HG03045 (cell line): ENCODE results near the gene PEDS1.
"Not testable (repeated sequence)": the region's sequence is repeated elsewhere in the genome, so short reads cannot be mapped to it uniquely, and the experiment has no call there.

ENCODE experiments used
- ATAC-seq: cut with Tn5 transposase; IDR thresholded peaks from one replicate; pipeline ENCODE4 v1.9.1; 2021; ENCODE audit warnings: mild to moderate bottlenecking, moderate library complexity; ENCODE audit not compliant: unreplicated experiment

Gene PEDS1

DNA sequence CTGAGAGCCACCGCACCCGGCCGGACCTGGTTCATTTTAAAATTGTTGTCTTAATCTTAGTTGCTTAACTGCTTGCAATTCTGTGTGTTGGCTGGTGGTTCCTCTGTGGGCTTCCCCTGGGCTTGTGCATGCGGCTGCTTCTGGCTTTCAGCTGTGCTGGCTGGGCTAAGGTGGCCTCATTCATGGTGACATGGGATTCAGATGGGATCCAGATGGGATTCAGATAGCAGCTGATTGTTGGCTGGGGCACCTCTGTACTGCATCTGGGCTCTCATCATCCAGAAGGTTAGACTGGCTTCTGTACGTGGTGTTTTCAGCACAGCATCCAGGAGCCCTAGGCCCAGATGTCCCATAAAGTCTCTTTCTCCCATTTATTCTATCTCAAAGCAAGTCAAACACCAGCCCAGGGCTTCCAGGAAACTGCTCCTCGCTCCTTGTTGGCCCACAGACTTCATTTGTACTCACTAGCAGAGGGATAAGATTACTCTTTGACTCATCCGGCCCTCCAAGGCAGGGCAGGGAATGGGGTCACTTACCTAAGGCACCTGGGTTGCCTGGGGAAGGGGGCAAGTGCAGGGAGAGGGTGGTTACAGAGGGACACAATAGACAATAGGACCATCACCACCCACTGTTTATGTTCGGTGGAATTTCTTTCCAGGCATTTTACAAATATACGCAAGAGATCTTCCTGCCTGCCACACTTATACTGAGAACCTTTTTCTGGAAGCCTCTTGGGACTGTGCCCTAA lies 10.2 kb upstream of the PEDS1 start:
- ATAC-seq: no peak

DNA sequence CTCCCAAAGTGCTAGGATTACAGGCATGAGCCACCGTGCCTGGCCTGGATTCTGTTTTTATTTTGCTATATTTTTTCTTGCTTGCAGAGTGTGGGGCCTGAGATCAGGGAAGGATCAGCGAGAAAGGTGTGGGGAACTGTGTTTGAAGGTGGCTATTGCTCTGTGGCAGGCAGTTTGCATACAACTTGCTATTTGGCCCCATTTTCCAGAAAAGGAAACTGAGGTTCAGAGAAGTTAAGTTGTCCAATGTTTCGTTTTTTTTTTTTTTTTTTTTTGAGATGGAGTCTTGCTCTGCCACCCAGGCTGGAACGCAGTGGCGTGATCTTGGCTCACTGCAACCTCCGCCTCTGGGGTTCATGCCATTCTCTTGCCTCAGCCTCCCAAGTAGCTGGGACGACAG lies 8.0 kb upstream of the PEDS1 start:
- ATAC-seq: not testable (repeated sequence)

DNA sequence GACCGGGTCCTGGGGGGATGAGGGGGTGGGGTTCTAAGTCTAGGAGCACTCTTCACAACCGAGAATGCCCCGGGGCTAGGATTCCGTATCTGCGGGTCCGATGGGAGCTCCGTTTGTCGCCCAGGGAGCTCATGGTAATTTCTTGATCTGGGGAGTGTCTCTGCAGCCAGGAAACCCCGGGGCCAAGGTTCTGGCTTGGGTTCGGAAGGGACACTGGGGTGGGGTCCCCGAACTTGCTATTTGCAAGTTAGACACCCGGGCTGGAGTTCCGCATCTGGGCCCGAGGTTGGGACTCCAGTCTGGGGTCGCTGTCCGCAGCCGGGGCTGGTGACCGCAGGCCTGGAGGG lies 397 bp downstream of the PEDS1 start:
- ATAC-seq: no peak

DNA sequence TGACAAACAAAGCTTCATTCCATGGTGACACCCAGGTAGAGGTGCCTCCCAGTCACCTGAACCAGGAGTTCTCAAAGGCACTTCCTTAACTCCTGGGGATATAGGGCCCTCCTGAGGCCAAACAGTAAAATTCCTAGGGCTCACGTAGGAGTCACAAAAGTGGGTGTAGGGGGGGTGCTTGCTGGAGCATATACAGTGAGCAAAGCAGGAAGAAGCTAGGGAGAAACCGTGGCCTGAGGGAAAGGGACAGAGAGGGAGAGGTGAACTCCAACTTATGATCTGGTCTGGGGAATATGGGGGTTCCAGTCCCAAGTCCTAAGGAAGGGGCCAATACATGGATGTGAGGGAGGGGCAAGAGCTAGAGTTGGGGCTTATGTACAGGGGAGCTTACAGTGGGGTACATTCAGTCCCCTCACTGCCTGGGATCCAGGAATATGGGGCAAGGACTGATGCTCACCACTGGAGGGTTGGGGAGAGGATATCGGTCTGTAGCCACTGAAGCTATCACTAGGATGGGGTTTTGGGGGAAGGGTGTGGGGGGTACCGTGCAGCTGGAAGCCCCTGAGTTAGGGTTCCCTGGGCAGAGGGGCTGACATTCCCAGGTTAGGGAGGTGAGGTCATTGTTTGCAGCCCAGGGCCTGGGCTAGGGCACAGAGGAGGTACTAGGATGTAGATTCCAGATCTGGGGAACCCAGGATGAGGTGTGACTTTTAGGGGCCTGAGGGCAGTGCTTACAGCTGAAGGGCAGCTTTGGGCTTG lies 950 bp downstream of the PEDS1 start:
- no peak for ATAC-seq

DNA sequence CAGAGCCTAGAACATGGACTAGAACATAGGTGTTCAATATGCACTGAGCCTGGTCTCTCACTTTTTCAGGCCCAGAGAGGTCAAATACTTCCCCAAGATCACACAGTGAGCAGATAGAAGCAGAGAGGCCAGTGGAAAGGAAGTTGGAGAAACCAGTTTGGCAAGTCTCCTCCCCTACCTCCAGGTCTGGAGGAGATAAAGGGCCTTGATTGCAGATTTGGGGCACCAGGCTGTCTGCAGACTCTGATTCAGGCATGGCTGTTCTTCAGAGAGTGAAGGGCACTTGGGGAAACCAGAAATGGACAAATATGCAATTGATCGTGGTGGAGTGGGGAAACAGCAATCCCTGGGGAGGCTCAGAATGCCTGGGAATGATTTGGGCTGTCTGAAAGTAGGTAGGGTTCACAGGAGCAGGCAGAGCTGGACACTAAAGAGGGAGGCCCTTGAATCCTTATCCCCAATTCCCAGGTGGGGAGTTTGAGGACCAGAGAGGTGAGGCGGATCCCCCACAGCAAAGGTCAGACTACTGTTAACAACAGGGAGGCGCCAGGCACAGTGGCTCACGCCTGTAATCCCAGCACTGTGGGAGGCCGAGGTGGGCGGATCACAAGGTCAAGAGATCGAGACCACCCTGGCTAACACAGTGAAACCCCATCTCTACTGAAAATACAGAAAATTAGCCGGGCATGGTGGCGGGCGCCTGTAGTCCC lies 2.3 kb downstream of the PEDS1 start:
- no peak for ATAC-seq

DNA sequence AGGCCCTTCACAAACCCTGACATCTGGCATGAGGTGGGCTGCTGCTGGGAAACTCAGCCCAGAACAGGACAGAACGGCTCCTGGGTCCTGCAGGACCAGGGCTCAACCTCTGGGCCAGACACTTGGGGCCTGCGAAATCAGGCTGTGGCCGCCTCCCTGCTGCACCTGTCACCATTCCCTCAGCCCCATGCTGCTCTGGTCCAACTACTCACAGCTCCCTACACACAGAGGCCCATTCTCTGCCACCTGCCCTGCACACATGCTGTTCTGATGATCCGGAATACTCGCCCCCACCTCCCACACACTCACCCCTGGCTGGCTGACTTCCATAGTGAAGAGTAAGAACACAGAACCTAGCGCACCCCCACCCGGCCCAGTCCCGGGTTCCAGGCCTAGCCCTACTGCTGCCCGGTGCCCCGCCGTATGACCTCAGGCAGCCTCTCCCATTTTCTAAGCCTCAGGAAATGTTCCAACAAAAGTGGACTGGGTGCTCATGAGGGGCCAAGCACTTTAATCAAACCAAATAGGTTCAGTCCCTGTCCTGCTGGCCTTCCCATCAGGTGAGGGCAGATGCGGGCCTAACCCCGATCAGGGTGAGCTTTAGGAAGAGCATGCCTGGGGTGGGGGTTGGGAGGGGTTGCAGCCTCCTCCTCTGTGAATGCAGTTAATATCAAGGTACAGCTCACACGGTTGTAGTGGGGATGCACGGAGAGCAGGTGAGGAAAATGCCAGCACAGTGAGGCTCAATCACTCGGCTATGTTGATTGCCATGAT lies 3.9 kb downstream of the PEDS1 start:
- ATAC-seq: no peak

DNA sequence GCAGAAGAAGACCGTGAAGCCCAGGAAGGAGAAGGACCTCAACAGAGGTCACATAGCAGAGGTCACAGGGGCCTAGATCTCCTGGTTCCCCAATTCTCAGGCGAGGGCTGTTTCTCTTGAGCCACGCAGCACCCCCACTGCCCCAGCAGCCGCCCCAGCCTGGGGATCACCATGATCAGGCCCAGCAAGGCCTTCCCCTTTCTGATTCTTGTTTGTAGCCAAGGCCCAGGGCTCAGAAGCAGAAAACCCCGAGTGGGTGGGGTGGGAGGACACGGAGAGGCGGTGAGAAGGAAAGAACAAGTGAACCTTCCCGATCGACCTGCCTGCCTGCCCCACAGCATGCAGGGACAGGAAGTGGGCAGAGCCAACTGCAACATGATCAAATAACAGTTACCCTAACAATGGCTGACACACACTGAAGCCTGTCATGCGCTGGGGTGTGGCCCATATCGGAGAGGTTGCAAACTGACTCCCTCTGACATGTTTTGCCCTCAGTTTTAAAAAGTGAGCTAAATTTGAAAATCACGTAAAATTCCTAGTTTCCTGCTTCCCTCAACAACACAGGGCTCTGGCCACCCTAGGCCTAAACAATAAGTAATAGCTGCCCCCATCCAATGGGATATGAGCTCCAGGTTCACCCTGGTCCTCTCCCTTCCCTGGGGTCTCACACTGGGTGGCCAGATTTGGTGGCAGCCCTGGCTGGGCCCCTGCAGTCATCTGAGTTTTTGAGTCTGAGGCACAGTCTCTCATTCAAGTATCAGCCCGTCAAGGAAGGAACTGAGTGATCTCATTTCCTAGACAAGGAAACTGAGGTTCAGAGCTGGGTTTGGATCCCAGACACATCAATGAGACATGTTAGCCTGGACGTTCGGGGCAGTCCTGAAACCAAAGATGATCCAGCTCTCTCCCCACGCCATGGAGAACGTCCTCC lies 6.5 kb downstream of the PEDS1 start:
- peak; percentile 62 for ATAC-seq

DNA sequence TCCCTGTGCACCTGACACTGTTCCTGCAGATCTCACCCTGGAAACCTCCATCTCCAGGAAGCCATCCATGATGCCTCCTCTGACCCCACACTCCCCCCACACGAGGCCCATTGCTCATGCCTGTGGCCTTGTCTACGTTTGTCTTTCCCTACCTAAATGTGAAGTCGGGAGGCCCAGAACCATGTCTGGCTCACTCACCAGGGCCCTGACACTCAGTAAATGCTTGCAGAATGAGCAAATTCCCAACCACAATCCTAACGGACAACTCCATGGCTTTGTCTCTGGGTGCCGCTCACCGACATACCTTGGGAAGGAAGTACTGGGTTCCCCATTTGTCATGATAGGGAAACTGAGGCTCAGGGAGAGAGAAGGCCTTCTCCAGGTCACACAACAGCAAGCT lies 7.3 kb downstream of the PEDS1 start:
- no peak for ATAC-seq

DNA sequence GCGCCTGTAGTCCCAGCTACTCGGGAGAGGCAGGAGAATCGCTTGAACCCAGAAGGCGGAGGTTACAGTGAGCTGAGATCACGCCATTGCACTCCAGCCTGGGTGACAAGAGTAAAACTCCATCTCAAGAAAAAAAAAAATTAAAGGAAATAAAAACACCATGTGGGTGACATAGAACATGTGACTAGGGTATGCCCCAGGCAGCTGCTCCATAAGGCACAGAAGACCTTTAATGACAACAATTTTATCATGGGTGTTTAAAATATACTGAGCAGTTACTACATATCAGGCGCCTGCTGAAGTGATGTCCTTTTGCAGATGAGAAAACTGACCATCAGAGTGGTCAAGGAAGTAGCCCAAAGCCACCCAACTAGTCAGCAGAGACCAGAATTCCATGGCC lies 8.0 kb downstream of the PEDS1 start:
- no peak for ATAC-seq

DNA sequence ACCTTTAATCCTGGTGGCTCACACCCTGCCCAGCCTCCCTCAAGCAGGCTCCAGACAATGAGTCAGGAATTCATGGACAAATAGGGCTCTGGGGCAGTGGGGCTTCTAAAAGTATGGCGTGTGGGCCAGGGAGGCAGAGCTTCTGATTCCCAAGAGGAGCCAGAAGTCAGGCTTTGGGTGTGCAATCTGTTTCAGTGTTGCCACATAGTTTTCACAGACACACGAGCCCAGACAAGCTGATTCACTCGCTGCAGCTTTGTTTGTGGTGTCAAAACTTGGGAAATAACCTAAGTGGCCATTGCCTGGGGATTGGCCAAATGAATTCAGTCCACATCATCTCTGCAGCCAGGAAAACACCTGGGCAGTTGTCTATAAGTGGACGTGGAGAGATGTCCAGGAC lies 9.2 kb downstream of the PEDS1 start:
- ATAC-seq: no peak

DNA sequence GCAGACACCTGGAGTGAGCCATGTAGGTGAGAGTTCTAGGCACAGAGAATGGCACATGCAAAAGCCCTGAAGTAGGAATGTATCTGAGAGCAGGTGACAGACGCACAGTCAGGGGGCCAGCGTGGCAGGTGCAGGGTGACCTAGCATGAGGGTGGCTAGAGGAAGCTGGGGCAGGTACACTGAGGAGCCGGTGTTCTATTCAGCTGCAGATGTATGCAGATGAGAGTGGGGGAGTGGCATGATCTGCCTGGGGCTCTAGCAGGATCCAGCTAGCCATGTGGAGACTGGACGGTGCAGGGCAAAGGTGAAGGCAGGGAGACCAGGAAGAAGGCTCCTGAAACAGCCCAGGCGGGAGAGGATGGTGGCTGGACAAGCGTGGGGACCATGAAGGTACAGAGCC lies 10.7 kb downstream of the PEDS1 start:
- ATAC-seq: no peak

DNA sequence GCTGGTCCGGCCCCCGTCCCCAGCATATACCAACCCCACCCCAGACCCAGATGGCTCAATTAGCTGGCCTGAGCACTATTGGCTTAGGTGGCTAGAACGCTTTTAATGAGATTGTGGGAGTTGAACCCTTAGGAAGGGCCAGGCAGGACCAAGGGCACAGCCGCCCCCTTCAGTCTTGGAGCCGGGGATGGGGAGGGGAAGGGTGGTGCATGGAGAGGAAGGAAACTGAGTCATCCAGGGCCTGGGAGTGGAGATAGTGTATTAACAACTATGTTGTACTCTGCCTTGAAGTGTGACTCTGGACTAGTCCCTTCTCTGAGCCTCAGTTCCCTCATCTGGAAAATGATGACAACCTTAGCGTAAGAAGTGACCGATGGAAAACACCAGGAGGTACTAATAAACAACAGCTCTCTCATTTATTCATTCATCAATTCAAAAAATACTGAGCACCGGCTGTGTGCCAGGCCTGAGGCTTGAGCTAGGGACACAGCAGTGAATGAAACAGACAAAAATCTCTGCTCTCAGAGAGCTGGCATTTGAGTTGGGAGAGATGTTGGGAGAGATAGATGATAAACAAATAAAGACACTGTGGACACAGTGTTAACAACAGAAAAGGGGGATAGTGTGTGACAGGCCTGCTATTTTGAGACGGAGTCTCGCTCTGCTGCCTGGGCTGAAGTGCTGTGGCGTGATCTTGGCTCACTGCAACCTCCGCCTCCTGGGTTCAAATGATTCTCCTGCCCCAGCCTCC lies 11.5 kb downstream of the PEDS1 start:
- no peak for ATAC-seq

DNA sequence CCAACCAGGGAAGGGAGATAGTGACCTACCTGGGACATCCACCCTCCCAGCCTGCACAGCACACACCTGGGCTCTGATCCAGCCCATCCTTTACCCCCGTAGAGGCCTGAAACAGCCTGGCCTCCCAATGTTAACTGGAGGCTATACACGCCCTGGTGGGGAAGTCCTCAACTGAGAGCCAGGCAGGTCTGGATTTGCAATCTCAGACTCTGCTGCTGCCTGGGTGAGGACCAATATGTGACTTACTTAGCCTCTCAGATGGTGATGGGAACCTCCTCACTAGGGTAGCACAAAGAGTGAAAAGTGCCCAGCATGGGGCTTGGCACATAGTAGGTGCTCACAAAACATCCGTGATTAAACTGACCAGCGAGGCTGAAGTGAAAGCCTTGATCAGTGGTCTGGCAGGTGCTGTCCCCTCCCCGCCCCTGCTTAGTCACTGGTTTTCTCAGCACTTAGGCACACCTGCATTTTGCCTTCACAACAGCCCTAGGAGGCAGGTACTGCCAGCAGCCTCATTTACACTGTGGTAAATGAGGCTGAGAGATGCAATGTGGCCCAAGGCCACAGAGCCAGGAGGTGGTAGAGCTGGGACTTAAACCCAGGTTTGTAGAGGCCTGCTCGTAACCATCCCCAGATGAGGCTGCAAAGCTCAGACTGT lies 12.4 kb downstream of the PEDS1 start:
- no peak for ATAC-seq

DNA sequence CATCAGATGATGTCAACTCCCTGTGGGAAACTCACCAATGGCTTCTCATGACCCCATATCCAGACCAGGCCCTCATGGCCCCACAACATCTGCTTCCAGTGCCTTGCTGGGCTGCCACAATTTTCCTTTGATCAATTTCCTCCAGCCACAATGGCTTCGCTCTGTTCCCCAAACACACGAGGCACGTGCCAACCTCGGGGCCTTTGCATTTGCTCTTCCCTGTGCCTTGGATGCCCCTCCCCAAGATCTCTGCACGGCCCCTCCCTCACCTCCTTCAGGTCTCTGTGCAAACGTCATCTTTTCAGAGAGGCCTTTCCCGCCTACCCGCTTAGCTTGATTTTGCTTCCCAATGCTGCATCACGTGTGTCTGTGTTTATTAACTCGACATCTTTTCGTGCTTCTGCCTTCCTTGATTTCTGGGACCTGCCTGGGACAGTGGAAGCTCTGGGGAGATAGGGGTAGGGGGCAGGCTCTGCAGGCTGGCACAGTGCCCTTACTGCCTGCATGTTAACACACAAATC lies 13.1 kb downstream of the PEDS1 start:
- no peak for ATAC-seq

DNA sequence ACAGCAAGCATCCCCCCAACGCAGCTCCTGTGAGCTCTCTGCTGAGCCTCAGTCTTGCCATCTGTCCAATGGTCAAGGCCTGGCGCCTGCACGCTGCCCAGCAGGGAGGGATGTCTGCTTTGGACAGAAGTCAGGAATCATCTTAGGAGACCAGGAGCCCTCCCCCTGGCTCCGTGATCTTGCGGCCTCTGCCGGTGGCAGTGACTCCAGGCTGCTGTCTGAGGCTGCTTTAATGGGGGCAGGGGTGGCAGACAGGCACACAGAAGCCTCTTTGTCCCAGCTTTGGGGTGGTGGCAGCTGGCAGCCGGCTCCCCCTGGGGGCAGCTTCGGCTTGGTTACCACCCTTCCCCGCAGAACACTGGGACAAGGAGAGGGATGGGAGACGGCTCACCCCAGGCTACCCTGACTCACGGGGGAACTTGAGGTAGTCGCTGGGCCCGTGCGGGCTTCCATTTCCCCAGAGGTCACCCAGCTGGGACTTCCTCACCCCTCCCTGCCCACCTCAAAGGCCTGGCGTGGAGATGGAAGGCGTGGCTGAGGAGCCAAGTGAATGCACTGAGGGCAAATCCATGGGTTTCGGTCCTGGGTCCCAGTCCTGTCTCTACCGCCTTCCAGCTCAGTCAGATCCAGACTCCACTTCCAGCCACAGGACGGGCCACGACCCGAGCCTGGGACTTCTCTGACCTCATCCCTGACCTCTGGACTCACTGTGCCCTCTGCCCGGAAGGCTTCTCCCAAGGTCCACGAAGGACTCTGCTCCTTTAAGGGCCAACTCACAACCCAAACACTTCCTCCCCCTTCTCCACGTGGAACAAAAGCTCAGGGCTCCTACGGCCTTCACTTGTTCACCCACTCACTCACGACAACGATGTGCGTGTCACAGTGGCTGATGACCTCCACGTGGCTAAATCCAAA lies 14.8 kb downstream of the PEDS1 start:
- no peak for ATAC-seq

DNA sequence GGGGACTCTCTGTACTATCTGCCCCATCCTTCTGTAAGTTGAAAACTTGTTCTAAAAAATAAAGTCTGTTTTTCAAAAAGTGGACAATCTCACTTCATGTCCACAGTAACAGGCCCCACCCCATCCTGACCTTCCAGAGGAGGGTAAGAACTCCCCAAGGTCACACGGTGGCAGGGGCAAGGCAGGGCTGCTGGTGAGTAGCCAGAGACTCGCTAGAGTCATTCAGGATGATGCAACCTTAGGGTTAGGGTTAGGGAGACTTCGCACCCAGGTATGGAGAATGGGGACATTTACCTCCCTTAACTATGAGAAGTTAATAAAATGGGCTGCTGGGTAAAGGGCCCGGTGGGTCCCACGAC lies 15.4 kb downstream of the PEDS1 start:
- ATAC-seq: no peak

DNA sequence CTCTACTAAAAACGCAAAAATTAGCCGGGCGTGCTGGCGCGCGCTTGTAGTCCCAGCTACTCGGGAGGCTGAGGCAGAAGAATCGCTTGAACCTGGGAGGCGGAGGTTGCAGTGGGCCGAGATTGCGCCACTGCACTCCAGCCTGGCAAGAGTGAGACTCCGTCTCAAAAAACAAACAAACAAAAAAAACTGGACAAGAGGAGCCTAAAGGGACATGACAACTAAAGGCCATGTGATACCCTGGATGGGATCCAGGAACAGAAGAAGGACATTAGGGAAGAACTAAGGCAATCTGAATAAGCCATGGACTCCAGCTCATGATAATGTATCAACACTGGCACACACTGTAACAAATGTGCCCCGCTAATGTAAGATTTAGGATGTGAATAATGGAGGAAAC lies 15.8 kb downstream of the PEDS1 start:
- ATAC-seq: not testable (repeated sequence)
